Stromal cell of bone marrow (primary cell): ENCODE measurements around the gene XRRA1.
"Not testable (repeated sequence)": the region's sequence is repeated elsewhere in the genome, so short reads cannot be mapped to it uniquely, and the experiment has no call there.

ENCODE experiments used
- DNase-seq: peaks from one replicate; pipeline ENCODE4 v3.0.0-alpha.2; 2012; ENCODE audit warnings: low read depth

The XRRA1 gene

GRCh38 chr11:74825596-74825995 lies 123.3 kb downstream of the XRRA1 start:
- not testable (repeated sequence) for DNase-seq

- no peak for DNase-seq
These were observed 124.5 kb downstream of the XRRA1 start for GRCh38 chr11:74824285-74824982.

- peak; percentile 66 for DNase-seq
These were observed 126.7 kb downstream of the XRRA1 start for GRCh38 chr11:74822170-74822569.

GRCh38 chr11:74820763-74821162 lies 128.1 kb downstream of the XRRA1 start:
- DNase-seq = peak; percentile 87

GRCh38 chr11:74819400-74819799 lies 129.5 kb downstream of the XRRA1 start:
- DNase-seq = no peak

GRCh38 chr11:74818283-74818946 lies 130.5 kb downstream of the XRRA1 start:
- DNase-seq = no peak

- DNase-seq = no peak
These were observed 132.2 kb downstream of the XRRA1 start for GRCh38 chr11:74816664-74817063.

- no peak for DNase-seq
These were observed 132.9 kb downstream of the XRRA1 start for GRCh38 chr11:74815966-74816365.

GRCh38 chr11:74809801-74810200 lies 139.1 kb downstream of the XRRA1 start:
- no peak for DNase-seq

GRCh38 chr11:74806267-74806666 lies 142.6 kb downstream of the XRRA1 start:
- DNase-seq = no peak

GRCh38 chr11:74791333-74792100 lies 157.4 kb downstream of the XRRA1 start:
- no peak for DNase-seq
